22Rv1 (cell line): ENCODE results near the gene PDCD7.

Experiments used
- CTCF ChIP-seq: fragments of 450-650 bp; IDR thresholded peaks from 2 replicates; pipeline ENCODE4 v1.5.1; 2017; ENCODE audit warnings: mild to moderate bottlenecking
- ZFX ChIP-seq: fragments of 450-650 bp; IDR thresholded peaks from 2 replicates; pipeline ENCODE4 v1.6.1; 2017; ENCODE audit warnings: antibody characterized with exemption, borderline replicate concordance

- no peak for TF ChIP-seq CTCF
- TF ChIP-seq ZFX = no peak
These were observed 35.9 kb downstream of the PDCD7 start for GRCh38 chr15:65097651-65098263.
